GM18507 (cell line): Measurements from ENCODE around the gene HLA-DRA.
"Not testable (repeated sequence)": the region's sequence is repeated elsewhere in the genome, so short reads cannot be mapped to it uniquely, and the experiment has no call there.

Experiments used
- DNase-seq: peaks from one replicate; pipeline ENCODE4 v3.0.0; 2011; ENCODE audit warnings: low read depth; ENCODE audit not compliant: insufficient read length; ENCODE audit errors: extremely low spot score
- FAIRE-seq: peaks from 2 replicates; lab custom pipeline; 2011; peaks lifted over from hg19 to GRCh38; lab: Jason Lieb, UNC

HLA-DRA gene

GRCh38 chr6:32427934-32428474, 11.7 kb upstream of the HLA-DRA start:
- FAIRE-seq, result no peak
- DNase-seq, result no peak

GRCh38 chr6:32430179-32430578, 9.5 kb upstream of the HLA-DRA start:
- no peak for DNase-seq
- no peak for FAIRE-seq

- FAIRE-seq (no peak), DNase-seq (no peak)
These were observed 8.5 kb upstream of the HLA-DRA start for GRCh38 chr6:32431142-32431541.

- DNase-seq (no peak), FAIRE-seq (peak; percentile 76)
These were observed 7.6 kb upstream of the HLA-DRA start for GRCh38 chr6:32432050-32432450.

GRCh38 chr6:32433950-32434349, 5.7 kb upstream of the HLA-DRA start:
- not testable (repeated sequence) for DNase-seq, FAIRE-seq

GRCh38 chr6:32436186-32436585, 3.5 kb upstream of the HLA-DRA start:
- no peak for DNase-seq
- FAIRE-seq, result no peak

GRCh38 chr6:32436995-32437836, 2.5 kb upstream of the HLA-DRA start:
- peak; percentile 98 for FAIRE-seq
- DNase-seq, result peak; percentile 47

- FAIRE-seq (no peak), DNase-seq (no peak)
These were observed 548 bp upstream of the HLA-DRA start for GRCh38 chr6:32439139-32439538.

GRCh38 chr6:32442243-32442667, 2.6 kb downstream of the HLA-DRA start:
- FAIRE-seq (peak; percentile 54), DNase-seq (no peak)

GRCh38 chr6:32442977-32443552, 3.4 kb downstream of the HLA-DRA start:
- DNase-seq (no peak), FAIRE-seq (no peak)

- DNase-seq (no peak), FAIRE-seq (no peak)
These were observed 4.7 kb downstream of the HLA-DRA start for GRCh38 chr6:32444433-32444832.

- DNase-seq (no peak), FAIRE-seq (no peak)
These were observed 5.7 kb downstream of the HLA-DRA start for GRCh38 chr6:32445321-32445854.

GRCh38 chr6:32447932-32448331, 8.2 kb downstream of the HLA-DRA start:
- FAIRE-seq, result no peak
- DNase-seq, result no peak

- FAIRE-seq, result no peak
- DNase-seq, result no peak
These were observed 9.5 kb downstream of the HLA-DRA start for GRCh38 chr6:32449088-32449736.

GRCh38 chr6:32457054-32457453, 17.4 kb downstream of the HLA-DRA start:
- FAIRE-seq, result no peak
- DNase-seq, result no peak

- no peak for DNase-seq
- no peak for FAIRE-seq
These were observed 20.2 kb downstream of the HLA-DRA start for GRCh38 chr6:32459781-32460424.

GRCh38 chr6:32460528-32460927, 20.8 kb downstream of the HLA-DRA start:
- FAIRE-seq (peak; percentile 72), DNase-seq (no peak)

GRCh38 chr6:32461493-32461892, 21.8 kb downstream of the HLA-DRA start:
- FAIRE-seq, result no peak

GRCh38 chr6:32462609-32463008, 22.9 kb downstream of the HLA-DRA start:
- DNase-seq, result no peak
- peak; percentile 53 for FAIRE-seq

More at GRCh38 chr6:32461493-32461892, 21.8 kb downstream of the HLA-DRA start:
- no peak for DNase-seq
